TTC549 (cell line): Measurements from ENCODE around the gene PALLD.
"Not testable (repeated sequence)": the region's sequence is repeated elsewhere in the genome, so short reads cannot be mapped to it uniquely, and the experiment has no call there.

Source experiments
- FAIRE-seq: peaks from 2 replicates; lab custom pipeline; 2012; peaks lifted over from hg19 to GRCh38; lab: Jason Lieb, UNC

PALLD gene

GRCh38 chr4:168498251-168498650 lies 1.4 kb downstream of the PALLD start:
- no peak for FAIRE-seq

- FAIRE-seq = no peak
Observed at GRCh38 chr4:168499241-168499640, 2.4 kb downstream of the PALLD start.

GRCh38 chr4:168501407-168501806 lies 4.6 kb downstream of the PALLD start:
- FAIRE-seq = no peak

- FAIRE-seq = no peak
Observed at GRCh38 chr4:168502861-168503260, 6.0 kb downstream of the PALLD start.

- no peak for FAIRE-seq
Observed at GRCh38 chr4:168503652-168504362, 7.0 kb downstream of the PALLD start.

GRCh38 chr4:168504526-168504925 lies 7.7 kb downstream of the PALLD start:
- no peak for FAIRE-seq

- FAIRE-seq = no peak
Observed at GRCh38 chr4:168506014-168506413, 9.2 kb downstream of the PALLD start.

- no peak for FAIRE-seq
Observed at GRCh38 chr4:168507178-168507815, 10.4 kb downstream of the PALLD start.

- no peak for FAIRE-seq
Observed at GRCh38 chr4:168508683-168509082, 11.8 kb downstream of the PALLD start.

GRCh38 chr4:168509786-168510185 lies 12.9 kb downstream of the PALLD start:
- no peak for FAIRE-seq

- FAIRE-seq = no peak
Observed at GRCh38 chr4:168511780-168512489, 15.1 kb downstream of the PALLD start.

GRCh38 chr4:168513826-168514225 lies 17.0 kb downstream of the PALLD start:
- FAIRE-seq = not testable (repeated sequence)

- peak; percentile 57 for FAIRE-seq
Observed at GRCh38 chr4:168514249-168514852, 17.5 kb downstream of the PALLD start.

GRCh38 chr4:168515222-168516011 lies 18.6 kb downstream of the PALLD start:
- no peak for FAIRE-seq

GRCh38 chr4:168516841-168517240 lies 20.0 kb downstream of the PALLD start:
- FAIRE-seq = no peak

- FAIRE-seq = no peak
Observed at GRCh38 chr4:168519576-168519975, 22.7 kb downstream of the PALLD start.

- FAIRE-seq = no peak
Observed at GRCh38 chr4:168521721-168522120, 24.9 kb downstream of the PALLD start.

GRCh38 chr4:168522356-168522755 lies 25.5 kb downstream of the PALLD start:
- FAIRE-seq = no peak

GRCh38 chr4:168522829-168523489 lies 26.1 kb downstream of the PALLD start:
- FAIRE-seq = no peak

GRCh38 chr4:168524006-168524405 lies 27.2 kb downstream of the PALLD start:
- FAIRE-seq = no peak

GRCh38 chr4:168524897-168525296 lies 28.0 kb downstream of the PALLD start:
- FAIRE-seq = no peak

- FAIRE-seq = no peak
Observed at GRCh38 chr4:168527560-168527959, 30.7 kb downstream of the PALLD start.
